ENCODE data around the gene PRL.

The PRL gene
- total RNA-seq: 0 reads per million in 3 experiments

DNA sequence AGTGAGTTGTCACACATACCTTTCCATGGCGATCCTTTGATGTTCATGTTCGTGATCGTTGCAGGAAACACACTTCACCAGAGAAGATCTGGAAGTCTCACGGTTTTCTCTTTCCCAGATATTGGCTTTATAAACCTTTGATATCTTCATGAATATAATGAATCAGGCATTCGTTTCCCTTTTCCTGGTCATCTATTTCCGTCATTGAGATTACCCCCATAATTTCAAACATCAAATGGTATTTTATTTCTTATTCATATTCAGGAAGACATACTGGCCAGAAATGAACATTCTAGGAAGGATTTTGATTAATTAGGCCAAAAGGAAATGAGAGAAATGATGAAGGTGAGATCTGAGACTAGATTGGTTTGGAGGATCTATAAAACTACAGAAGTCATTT is at the start of gene PRL:
PRL (minus strand) TSS at position 101 of the 400 bp plus-strand sequence; CDS start at position 47, 54 bp downstream.
- DNase-seq: no peak

DNA sequence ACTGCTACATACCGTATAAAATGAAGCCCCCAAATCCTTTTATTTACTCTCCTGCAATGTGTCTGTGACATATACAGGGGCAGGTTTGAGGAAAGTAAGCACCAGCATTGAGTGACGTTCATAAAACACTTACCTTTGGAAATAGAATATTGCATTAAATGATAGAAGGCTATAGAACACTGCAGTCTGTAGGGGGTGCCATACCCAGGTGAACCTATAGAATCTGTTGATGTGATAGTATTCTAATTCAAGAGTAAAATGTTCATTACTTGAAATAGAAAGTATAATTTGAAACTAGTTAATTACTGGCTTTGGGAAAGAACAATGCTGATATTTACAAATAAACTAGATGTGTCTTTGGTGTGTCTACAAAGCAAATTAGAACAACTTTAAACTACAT is 47.0 kb upstream of the PRL start:
- DNase-seq: no peak

DNA sequence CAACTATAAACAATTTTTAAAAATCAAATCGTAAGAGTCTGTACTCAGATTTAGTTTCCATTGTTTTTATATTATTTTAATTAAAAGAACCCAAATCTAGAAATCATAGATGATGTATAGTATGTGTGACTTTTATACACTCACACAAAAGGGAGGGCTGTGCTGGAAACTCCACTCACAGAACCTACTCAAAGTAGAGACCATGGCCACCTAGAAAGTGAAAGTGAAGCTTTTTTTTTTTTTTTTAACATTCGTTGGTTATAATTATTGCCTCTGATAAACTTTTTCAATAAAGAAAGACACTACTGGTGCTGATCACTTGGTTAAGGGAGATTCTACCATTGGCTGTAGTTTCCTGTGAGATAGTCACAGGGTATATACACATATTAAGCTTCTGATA is 37.9 kb upstream of the PRL start:
- DNase-seq: no peak

DNA sequence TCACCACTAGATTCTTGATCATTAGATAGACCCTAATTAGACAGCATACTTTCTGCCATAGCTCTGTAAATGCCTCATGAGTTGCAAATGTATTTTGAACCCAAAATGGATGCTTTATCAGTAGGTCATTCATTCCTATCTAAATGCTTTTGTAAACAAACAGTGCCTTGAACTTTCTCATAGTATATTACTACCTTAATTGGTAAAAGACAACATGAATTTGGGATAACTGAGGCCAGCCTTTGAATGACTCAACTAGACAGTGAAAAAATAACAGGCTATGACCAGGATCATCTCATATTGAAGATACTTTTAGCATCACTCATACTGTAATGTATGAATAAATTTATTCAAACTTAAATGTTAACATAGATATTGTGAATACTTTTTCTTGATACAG is 37.0 kb upstream of the PRL start:
- DNase-seq: no peak

DNA sequence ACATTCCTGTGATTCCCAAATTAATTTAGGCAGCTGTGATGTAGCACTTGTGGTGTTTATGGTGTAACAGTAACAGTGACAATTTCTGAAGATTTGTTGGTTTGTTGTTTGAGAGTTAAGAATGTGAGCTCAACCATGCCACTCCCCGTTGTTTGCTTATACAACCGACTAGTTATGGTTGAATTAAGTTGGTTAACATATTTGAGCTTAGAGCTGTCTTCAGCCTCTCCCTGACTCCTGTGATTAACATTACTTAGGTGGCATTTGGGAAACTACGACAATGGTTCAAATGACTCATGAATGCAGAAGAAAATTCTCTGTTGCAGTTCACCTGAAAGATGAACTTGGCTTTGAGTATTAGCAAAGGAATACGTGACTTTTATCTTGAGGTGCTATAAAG is 35.9 kb upstream of the PRL start:
- no peak for DNase-seq

DNA sequence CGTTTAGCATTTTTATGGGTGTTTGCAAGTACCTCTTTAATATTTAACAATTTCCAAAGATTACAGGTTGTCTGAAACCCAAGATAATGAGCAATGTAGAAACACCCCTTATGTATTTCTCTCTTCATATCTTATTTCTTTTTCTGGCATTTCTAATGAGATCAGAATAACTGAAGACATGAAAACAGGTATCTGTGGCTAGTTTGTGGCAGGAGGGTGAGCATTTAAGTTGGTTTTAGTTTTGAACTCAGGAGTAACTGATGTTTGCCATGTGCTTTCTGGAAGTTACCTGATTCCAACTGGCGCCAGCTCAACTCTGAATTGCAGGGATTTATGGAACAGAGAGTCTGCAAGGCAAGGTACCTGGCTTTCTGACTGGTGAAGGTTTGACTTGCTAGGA is 35.4 kb upstream of the PRL start:
- no peak for DNase-seq

DNA sequence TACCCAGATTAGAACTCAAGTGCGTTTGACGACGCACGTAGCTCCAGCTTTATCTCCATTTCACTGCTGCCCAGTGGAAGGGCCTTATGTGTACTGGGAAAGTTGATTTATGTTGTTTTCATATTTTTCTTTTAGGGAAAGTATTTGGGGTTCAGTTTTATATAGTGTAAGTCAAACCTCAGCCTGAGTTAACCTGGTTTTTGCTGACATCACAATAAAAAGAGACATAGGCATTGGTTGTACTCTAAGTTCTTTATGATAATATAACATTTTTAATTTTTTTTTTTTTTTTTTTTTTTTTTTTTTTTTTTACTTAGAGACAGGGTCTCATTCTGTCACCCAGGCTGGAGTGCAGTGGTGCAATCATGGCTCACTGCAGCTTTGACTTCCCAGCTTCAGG is 34.1 kb upstream of the PRL start:
- DNase-seq: no peak

DNA sequence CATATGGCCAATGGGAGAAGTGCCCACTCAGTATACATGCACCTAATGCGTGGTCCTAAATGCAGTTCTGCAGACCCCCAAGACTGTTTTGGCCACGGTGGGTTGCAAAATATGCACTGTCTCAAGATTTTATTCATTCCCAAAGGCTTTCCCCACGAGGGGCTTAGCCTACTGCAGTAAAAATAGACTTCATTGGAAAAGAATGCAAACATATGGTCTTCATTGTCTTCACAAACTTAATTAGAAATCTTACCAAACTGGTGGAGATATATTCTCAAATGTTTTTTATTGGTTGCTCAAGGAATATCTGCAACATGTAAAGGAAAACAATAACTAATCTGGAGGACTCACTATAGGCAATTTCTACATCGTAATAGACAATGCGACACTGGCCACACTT is 31.6 kb upstream of the PRL start:
- DNase-seq: no peak

DNA sequence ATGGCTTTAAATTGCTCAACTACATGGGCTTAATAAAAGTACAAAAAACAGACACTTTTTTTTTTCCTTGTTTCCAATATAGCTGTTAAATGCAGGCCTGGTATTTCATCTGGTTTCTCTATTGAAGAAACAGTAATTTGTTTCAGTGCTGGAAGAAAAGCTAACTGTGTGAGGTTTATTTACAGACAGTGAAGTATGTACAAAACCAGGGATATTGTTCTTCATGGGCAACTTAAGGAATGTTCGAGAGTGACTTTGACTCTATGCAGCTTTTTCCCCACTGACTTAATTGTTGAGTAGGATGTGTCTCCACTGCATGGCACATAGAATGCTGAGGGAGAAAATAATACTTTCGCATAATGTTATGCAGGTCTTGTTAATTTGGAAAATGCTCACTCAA is 31.0 kb upstream of the PRL start:
- no peak for DNase-seq

DNA sequence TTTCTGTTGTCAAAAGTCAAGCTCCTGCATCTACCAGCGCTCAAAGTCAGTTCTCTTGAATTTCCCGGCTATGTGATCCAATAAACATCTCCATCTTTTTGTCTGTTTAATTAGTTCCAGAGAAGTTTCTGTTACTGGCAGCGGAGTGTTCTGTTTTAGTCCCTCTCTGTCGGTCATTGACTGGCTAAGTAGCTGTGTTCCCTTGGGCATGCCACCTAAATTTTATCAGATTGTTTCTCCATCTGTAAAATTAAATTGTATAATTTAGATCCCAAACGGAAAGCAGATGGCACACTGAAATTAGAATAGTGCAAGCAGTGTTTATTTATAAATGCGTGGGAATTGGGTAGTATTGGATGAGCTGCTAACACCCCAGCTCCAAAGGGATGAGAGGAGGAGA is 29.7 kb upstream of the PRL start:
- no peak for DNase-seq

DNA sequence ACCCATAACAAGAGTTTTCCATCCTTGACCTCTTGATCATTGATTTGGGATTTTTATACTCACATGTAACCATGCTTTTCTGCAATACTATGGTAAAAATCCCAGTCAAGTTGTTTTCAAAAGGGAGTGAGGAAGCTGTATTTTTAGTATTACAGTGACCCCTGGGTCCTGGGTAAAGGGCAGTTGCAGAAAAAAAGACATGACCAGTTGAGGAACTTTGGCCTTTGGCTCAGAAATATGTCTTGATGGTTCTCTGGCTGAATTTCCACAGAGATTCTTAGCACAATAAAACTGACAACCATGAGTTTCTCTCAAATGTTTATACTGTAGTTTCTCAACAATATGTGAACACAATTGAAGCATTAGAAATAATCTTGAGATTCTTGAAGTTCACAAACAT is 28.6 kb upstream of the PRL start:
- no peak for DNase-seq

DNA sequence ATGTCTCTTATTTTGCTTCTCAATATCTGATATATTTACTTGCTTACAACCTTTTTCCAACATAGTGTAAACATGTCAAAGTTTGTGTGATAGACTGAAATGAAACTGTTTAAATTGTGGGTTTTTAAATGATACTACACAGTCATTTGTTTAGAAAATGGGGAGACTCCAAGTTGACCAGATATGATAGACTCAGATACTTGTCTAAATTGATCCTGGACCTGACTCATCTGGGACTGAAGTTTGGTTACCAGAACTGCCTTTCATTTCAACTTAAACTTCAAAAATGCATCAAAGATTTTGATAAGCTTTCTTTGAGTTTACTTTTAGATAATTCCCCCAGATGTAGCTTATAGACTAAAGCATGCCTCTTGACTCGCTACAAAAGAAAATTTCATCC is 27.0 kb upstream of the PRL start:
- DNase-seq: no peak

DNA sequence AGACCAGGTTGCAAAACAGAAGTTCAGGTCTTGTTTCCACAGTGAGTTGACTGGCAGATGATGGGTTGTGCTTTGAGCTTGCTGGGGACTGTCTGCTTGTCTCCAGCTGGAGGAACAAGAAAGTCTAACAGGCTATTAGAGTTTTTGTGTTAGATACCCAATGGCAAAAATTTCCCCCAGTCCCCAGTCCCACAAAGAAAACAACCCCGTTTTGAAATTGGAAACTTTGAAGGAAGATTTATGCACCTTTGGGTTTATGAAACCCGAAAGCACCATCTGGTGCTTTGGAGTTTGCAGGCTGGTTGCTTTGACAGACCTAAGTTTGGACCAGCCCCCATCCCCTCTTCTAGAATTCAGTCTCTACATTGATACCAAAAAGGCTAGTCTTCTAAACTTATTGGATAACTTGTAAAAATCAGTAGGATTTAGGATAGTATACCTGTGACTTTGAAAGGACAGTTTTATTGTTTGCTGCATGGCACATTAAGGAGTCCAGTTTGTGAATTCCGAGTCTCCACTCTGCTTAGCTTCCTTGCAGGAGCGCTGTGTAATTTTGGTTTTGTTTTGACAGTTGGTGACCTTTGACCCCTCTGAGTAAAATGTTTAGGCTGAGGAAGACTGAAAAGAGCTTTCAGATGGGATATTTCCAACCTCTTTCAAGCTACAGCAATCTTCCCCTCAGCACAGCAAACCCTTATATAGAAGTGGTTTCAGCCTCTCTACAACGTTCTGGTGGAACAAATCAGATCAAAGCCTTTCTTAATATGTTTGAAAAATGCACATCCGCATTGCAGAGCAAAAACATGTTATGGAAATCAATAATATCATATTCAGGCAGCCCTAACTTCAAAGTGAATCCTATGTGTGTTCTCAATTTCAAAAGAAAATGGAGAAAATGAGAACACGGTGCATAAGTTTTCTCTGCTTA is 25.5 kb upstream of the PRL start:
- no peak for DNase-seq

DNA sequence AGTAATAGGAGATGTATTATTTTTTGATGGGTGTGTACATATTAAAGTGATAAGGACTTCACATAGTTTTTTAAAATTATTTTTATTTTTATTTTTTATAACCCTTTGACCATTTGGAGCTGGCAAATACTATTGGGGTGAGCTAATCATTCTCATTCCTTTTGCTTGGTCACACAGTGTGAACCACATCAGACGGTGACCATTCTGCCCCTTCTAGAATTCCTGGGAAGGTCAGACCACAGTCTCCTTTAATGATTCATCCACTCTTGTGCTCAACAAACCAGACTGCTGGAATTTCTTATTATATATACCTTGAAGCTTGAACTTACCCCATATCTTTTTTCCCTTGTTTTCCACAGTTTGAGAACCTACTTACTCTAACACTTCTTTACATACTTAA is 23.9 kb upstream of the PRL start:
- no peak for DNase-seq

DNA sequence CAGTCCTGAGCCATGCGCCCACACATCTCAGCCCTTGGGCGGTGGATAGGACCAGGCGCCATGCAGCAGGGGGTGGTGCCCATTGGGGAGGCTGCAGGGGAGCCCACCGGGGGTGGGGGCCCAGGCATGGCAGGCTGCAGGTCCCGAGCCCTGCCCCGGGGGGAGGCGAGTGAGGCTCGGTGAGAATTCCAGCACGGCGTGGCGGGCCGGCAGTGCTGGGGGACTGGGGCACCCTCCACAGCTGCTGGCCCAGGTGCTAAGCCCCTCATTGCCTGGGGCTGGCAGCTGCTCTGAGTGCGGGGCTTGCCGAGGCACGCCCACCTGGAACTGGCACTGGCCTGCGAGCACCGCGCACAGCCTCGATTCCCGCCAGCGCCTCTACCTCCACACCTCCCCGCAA is 21.6 kb upstream of the PRL start:
- no peak for DNase-seq

DNA sequence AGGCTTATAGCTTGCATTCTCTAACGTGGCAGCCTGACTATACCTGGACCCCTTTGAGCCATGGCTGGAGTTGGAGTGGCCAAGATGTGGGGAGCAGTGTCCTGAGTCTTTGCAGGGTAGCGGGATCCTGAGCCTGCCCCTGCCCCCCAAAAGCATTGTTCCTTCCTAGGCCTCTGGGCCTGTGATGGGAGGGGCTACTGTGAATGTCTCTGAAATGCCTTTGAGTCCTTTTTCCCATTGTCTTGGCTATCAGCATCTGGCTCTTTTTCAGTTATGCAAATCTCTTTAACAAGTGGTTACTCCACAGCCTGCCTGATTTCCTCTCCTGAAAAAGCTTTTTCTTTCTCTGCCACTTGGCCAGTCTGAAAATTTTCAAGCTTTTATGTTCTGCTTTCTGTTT is 17.0 kb upstream of the PRL start:
- DNase-seq: no peak

DNA sequence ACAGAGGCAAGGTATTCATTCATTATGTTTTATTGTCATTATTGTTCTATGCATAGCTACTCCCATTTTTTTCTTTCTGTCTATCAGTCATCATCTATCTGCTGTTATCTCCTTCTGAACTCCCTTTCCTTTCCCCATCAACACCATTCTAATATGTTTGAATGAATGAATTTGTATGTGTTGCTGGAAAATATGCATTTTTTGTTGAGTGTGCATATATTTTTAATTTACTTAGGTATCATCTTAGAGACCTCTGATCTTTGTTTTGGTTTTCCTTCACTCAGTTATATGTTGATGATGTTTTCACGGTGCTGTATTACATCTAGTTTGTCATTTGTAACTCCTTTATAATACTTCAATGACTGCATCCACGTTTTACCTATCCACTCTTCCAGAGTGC is 12.1 kb upstream of the PRL start:
- no peak for DNase-seq

DNA sequence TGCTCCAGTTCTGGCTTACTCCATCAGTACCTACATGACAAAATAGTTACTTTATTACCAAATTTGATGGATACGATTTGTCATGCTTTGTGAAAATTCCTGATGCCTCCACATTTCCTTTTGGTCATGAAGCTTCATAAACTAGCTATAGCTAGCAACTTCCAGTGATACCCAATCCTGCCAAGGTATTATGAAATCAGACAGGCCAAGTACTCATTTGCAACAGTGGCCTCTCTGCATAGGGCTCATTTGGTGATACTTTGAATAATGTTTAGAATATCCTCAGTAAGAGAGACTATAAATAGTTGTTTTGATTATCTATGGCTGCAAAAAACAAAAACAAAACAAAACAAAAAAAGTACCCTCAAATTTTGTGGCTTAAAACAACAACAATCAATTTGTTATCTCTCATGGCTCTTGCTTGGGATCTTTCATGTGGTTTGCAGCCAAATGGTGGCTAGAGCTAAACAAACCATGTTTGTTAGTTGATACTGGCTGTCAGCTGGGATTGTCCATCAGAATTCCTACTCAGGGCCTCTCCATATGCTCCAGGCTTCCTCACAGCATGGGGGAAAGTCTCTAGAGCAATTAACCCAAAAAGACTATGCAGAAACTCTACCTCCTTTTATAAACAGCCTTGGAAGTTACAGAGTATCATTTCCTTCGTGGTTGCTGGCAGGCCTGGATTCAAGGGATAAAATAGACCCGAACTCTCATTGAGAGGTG is 10.1 kb upstream of the PRL start:
- no peak for DNase-seq

DNA sequence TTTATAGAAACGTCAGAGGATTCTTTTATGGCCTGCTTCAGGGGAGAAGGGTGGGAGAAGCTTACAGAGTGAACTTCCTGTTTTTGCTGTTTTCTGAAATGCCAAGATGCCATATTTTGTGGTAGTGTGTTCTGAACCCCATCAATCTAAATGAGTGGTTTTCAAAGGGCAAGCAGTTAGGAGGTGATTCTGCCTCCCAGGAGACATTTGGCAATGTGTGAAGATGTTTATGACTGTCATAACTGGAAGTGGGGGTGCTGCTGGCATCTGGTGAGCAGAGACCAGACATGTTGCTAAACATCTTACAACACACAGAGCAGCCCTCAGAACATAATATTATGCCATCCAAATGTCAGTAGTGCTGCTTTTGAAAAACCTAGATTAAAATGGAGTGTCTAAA is 6.0 kb upstream of the PRL start:
- DNase-seq: no peak

DNA sequence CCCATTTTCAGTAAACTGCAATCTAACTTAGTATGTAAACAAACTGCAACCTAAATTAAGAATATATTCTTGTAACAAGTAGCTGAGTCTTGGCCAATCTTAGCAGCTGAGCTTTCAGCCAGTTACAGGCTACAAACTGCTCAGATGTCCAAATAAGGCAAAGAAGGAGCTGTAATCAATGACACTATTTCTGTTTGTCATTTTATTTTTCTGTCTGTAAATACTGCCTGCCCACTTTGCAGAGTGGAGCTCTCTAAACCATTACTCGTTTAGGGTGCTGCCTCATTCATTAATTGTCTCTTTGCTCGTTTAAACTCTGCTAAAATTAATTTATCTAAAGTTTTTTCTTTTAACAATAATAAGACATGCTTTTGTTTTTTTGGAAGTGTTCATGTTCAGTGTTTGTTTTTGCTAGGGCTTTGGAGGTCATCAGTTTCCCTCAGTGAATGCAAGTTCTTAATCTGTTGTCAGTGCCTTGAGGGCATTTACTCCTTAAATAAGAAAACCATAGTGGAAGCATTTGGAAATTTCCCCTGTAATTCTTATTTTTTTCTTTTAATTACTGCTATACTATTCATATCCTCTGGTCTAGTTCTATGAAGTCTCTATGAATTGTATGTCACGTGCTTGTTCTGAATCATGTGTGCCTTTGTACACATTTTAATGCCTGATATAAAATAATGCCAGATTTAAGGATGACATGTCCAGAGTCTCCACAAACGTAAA is 3.6 kb upstream of the PRL start:
- DNase-seq: no peak

DNA sequence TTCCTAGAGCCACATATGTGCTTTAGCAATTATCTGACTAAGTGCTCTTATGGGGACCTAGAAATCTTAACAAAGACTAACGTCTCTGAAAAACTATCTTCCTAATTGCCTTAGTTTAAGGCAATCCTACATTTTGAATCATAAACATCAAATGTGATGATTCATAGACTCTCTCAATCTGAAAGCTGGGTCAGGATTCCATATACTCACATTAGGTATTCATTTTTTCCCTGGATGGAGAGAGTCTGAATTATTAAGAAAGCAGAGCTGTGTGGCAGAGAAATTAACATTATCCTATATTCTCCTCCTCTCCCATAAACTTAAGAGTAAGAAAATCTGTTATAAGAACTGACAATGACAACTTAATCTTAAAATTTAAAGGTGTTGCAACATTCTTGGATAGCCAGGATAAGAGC is 1.6 kb upstream of the PRL start:
- DNase-seq: no peak

DNA sequence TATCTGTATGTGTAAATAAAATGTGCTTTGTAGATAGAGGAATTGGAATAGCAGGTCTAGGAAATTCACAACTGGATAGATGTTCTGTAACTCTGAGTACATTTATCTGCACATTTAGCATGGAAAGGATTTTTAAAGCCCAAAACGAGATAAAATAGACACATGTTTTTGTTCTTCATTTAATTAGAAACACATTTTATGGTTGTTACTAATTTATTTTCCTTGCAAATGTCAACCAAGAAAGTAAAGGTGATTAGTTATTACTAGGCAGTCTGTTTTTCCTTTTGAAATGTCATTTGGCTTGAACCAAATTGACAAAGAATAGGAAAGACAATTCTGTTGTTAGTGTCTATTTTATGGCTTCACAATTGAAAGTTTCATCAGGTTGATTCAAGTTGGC is 769 bp downstream of the PRL start:
- no peak for DNase-seq

DNA sequence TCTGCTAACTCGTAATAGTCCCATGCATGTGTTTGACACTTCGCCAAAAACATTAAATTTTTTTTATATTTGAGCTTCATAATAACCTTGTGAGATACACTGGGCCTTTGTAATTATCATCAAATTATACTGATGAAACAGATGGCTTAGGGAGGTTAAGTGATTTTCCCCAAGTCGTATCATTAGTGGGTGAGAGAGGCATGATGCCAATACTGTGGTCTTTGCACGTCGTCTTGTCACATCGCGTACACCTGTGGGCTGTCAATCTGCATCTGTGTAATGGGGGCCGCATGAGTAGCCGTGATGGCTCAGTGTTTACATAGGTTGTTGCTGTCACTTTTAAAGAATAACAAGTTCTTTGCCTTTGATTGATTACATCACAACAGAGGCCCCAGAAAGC is 1.7 kb downstream of the PRL start:
- no peak for DNase-seq

DNA sequence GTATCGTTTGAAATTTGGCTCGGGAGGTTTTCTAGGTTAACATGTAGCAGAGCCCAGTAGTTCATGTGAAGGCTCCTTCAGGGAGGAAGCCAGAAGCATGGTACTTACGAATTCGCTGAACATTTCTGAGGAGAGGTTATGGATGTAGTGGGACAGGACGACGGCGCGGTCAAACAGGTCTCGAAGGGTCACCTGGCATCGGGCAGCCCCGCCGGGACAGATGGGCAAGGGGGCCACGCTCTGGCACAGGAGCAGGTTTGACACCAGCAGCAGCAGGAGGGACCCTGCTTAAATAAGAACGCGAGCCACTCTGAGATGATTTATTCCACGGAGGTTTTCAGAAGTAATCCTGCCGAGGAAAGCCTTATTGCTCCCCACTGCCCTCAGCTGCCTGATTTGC is 2.5 kb downstream of the PRL start:
- DNase-seq: no peak

Measured in central memory CD4-positive, alpha-beta T cell (primary cell).